EH (cell line): Measurements from ENCODE around the gene CCDC192.

Experiments
- DNase-seq: peaks from one replicate; pipeline ENCODE4 v3.0.0-alpha.2; 2015; ENCODE audit warnings: low read depth

CCDC192 gene

DNA sequence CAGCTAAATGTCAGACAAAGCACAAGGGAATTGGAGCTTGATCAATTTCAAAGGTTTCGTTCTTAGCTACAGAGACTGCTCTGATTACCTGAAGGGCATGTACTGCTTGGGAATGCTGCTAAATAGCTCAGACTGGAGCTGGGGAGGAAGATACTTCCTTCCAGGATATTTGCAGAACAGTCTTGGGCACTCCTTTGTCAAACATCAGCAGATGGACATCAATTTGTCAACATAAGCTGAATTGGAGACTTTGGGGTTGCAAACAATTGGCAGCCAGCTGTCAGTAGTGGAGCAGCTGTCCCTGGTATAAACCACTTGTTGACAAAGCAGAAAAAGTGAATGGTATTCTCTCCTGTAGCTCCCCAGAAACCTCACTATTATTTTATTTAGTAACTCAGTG, 182.0 kb downstream of the CCDC192 start:
- DNase-seq: no peak

DNA sequence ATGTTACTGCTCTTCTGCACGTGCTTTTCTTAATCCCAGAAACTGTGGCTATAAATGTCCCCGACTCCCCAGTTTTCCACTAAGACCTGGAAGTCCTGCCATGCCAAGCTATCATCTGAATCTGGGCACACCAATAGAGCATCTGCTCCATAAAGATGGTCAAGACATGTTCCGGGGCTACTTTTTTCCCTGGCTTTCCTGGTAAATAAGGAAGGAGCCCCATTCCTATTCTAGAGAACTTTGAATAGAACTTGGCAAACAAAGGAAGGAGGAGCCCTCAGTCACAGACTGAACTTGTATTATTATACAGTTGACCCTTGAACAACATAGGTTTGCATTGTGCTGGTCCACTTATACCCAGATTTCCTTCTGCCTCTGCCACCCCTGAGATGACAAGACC, 182.9 kb downstream of the CCDC192 start:
- no peak for DNase-seq

DNA sequence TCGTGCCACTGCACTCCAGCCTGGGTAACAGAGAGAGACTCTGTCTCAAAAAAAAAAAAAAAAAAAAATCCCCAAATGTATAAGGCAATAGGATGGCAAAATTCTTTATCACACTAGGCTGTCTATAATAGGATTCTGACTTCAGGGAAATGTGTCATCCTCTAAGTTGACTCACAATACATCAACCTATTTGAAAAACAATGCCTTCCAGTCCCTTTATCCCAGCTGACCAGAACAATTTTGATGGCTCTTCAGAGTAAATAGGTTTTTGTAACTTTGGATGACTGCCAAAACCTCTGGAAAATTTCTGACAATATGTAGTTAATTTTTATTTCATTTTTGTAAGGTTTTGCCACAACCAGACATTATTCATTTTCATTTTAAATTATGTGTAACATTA, 184.1 kb downstream of the CCDC192 start:
- DNase-seq: peak; percentile 34

DNA sequence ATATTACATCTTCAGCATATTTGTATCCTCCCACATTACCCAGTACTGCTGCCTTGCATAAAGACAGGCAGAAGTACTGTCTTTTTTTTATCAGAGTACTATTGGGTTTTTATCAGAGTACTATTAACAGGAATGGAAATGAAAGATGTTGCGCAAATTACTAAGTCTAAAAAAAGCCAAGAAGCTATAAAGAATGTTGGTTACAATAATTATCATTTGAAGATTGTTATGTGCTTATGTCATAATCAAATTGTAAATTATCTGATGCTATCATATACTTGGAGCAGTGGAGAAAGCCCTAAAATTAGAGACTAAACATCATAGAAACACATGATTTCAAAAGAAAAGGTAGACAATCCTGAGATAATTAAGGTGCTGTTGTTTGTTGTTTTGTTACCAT, 188.8 kb downstream of the CCDC192 start:
- DNase-seq: peak; percentile 20

DNA sequence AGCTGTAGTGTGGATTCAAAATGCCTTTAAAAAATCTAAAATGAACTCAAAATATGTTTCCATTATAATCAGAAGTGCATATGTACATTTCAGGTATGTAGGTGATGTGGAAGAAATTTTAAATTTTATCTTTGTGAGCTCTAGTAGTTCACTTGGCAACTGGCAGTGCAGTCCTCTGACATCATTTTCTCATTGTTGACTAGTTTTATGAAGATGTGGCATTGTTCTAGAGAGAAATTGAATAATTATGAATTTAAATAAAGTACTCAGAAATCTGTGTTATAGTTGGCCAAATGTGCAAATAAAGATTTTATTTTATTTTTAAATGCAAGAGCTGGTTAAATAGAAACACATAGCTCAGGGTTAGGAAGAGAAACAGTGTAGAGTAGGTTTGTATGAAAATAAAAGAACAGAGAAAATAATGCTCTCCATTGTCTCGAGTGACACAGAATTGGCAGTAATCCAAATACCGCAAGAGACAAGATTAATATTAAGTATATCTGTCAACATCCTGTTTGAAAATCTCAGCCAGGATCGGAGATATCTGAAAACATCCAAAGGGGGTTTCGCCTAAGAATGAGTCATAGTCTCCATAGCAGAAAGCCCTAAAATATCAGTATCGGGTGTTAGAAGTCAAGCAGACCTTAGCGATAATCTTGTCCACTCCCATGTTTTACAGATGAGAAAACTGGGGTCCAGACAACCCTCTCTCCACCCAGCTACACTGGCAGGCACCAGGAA, 189.4 kb downstream of the CCDC192 start:
- DNase-seq: peak; percentile 58

DNA sequence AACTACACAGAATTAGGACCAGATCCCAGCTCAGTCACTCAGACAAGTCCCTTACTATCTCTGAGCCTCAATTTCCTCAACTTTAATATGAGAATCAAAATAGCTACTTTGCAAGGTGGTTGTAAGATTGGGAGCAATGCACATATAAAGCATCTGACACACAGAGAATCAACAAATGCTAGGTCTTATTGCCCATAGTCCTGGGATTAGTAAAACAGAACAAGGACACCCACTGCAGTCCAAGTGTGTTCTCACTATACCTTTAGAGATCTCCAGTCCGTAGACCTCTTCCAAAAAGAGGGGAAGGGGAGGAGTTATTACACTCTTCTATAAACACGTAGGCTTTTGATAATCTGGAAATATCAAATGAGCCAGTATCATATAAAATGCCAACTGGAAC, 190.0 kb downstream of the CCDC192 start:
- no peak for DNase-seq

DNA sequence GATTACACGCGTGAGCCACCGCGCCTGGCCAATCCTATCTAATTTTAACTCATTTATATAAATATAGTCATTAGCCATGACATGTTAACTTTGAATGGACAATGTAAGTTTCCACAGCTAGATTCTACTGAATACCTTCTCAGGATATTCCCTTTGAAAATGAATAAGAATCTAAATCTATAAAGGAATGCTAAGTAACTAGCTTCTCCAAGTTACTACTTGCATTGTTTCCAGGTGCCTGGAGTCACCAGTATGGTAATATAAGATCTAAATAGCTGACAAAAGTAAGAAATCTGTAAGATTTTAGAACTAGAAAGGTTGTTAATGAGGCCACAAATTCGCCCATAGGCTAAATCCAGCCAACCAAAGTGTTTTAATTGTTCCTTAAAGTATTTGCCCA, 191.3 kb downstream of the CCDC192 start:
- no peak for DNase-seq

DNA sequence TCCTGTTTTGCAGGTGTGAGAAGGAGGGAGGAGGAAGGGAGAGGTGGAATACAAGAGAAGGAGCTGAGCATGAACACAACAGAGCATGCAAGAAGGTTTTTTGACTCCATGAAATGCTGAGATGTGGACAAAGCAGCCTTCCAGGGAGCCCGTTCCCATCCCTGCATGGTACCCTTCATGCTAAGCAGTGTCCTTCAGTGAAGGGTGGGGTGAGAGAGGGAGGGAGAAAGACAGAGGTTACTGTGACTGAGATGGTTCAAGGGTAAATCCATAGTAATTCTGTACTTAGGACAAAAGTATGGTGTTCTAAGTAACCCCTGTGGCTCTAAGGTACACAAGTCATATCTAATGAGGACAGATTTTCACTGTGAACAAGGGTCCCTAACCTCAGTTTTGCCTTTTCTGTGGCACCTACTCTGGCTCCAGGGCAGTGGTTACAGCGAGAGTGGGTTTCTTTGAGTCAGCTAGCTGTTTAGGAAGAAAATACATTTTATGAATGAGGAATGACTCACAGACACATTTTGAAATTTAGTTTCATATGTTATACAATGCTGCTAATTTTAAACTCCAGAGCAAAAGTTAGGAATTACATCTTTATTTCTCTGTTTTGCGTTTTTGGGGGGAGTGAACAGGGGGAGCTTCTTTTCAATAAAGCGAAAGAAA, 195.5 kb downstream of the CCDC192 start:
- DNase-seq: peak; percentile 42

DNA sequence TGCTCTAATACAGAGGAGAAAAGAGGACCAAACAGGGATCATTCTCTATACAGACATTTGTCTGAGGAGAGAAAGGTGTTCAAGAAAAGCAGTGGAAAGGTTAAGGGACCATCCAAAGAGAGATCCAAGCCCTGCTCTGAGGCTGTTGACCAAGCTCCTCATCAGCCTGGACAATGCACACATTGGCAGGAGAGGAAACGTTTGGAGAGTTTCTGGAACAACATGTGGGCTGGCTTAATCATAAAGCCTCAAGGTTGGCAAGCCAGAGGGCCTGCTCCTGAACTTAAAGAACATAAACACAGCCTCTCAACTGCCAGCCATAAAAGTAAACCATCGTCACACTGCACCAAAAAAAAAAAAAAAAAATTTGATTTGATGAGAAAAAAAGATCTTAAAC, 196.0 kb downstream of the CCDC192 start:
- DNase-seq: peak; percentile 19

DNA sequence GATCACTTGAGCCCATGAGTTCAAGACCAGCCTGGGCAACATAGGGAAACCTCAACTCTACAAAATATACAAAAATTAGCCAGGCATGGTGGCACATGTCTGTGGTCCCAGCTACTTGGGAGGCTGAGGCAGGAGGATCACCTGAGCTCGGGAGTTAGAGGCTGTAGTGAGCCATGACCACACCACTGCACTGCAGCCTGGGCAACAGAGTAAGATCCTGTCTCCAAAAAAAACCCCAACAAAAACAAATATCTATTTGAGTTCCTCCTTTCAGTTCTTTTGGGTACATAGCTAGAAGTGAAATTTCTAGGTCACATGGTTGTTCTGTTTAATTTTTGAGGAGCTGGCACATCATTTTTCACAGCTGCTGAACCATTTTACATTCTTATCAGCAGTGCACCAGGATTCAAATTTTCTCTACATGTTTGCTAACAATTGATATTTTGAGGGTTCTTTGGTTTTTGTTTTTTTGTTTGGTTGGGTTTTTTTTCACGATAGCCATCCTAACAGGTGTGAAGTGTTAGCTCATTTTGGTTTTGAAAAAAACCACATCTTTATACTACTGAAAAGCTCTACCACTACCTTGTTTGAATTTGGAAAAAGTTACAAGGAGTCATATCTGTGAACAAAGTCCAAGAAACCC, 203.5 kb downstream of the CCDC192 start:
- DNase-seq: no peak

DNA sequence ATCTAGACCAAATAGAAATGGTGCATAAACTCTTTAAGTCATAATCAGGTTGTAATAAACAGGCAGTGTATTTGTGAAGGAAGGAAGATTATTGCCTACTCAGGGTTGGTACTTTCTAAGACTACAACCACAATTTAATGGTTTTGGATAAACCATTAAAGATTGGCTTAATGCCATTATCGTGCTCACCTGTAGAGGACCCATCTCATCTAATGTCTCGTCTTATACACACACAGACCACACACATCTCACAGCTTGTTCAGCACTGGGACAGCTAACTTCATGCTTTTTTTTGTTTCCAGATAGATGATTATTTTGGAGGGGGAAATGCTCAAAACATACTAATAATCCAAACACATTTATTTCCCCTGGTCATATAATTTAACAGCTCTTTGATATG, 204.7 kb downstream of the CCDC192 start:
- DNase-seq: no peak

DNA sequence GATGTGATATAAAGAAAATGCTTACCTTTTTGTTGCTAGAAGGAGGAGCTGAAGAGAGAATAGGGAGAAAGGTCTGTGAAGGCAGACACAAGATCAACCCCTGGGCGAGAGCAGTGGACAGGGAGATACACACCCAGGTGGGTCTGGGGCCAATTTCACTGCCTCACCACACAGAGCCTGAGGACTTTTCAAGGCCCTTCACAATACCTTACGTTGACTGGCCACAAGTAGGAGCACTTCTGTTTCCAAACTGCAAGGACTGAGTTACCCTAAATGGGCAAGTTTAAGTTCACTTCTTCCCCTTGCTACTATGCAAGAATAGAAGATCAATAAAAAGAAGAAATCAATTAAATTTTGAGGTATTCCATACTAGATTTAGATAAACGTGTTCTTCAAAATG, 205.9 kb downstream of the CCDC192 start:
- DNase-seq: peak; percentile 56

DNA sequence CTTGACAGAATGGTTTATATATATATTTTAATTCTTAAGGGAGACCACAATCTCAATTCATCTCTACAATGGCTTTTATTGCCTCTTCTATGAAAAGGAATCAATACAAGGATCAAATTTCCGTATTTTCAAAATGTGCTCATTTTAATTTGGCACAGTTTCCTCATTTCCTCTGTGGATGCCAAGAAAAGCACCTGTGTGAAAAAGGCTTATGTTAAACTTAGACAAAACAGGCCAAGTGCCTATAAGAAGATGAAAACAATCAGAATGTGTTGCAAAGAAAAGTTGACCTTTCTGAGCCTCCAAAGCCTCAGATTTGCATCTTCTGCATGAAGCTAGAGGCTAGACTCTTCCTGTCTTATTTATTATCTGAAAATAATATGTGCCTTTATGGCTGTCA, 206.6 kb downstream of the CCDC192 start:
- no peak for DNase-seq

DNA sequence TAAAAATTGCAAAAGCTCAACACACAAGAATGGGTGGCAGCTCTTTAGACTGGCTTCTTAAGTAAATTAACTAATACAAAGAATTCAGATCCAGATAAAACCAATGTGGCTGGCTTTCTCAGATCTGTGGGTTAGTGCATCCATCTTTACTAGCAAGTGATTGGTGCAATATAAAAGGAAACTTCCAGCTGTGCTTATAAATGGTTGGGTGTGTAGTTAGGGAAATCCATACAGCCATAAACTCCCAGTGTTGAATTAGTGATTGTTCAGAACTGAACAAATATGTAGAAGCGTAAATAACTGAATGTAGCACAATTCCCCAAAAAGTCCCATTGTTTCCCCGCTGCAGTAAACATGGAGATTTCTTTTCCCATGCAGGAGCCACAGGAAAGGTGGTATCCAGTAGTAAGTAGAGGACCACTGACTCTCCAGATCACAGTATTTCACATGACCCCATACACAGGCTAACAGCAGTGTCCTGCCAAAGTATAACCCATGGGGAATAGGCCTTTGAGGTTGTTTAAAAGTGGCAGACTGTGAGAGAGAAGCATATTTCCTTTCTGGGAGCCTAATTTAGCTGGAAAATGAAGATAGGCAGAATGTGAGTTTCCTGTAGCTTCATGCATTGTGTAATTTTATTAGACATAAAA, 207.2 kb downstream of the CCDC192 start:
- DNase-seq: no peak

DNA sequence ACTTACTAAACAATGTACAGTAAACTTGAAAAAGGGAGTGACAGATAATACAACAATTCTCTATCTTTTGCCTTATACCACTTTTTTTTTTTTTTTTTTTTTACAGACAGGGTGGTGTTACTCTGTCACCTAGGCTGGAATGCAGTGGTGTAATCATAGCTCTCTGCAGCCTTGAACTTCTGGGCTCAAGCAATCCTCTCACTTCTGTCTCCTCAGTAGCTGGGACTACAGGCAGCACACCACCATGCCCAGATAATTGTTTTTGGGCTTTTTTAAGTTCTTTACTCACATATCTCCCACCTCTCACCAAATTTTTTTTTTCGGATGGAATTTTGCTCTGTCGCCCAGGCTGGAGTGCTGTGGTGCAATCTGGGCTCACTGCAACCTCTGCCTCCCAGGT, 208.4 kb downstream of the CCDC192 start:
- no peak for DNase-seq

DNA sequence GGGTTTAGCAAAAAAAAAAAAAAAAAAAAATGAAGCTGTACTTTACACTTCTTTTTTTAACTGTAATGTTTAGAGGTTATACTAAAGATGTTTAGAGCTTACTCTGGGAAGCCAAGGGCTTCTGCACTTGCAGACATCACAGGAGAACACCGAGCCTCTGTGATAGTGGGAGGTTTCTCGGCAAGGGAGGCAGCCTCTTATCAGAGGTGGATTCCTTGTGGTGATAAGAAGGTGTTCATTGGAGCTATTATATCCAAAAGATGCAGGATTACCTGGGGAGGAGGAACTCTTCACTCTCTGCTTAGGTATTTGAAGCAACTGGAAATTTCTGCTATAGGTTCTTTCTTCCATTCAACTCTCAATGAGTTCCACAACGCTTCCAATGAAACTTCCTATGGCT, 209.2 kb downstream of the CCDC192 start:
- DNase-seq: no peak

DNA sequence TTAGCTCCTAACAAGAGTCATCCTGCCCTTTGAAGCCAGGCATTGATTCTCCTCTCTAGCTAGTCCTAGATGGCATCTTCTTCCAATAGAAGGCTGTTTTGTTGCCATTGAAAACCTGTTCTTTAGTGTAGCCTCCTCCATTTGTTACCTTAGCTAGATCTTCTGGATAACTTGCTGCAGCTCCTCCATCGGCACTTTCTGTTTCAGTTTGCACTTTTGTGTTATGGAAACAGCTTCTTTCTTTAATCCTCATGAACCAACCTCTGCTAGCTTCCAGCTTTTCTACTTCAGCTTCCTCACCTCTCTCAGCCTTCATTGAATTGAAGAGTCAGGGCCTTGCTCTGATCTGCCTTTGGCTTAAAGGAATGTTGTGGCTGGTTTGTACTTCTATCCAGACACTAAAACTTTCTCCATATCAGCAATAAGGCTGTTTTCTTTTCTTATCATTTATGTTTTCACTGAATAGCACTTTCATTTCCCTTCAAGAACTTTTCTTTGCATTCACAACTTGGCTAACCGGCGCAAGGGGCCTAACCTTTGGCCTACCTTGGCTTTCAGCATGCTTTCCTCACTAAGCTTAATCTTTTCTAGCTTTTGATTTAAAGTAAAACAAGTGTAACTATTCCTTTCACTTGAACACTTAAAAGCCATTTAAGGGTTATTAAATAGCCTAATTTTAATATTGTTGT, 213.8 kb downstream of the CCDC192 start:
- DNase-seq: no peak

DNA sequence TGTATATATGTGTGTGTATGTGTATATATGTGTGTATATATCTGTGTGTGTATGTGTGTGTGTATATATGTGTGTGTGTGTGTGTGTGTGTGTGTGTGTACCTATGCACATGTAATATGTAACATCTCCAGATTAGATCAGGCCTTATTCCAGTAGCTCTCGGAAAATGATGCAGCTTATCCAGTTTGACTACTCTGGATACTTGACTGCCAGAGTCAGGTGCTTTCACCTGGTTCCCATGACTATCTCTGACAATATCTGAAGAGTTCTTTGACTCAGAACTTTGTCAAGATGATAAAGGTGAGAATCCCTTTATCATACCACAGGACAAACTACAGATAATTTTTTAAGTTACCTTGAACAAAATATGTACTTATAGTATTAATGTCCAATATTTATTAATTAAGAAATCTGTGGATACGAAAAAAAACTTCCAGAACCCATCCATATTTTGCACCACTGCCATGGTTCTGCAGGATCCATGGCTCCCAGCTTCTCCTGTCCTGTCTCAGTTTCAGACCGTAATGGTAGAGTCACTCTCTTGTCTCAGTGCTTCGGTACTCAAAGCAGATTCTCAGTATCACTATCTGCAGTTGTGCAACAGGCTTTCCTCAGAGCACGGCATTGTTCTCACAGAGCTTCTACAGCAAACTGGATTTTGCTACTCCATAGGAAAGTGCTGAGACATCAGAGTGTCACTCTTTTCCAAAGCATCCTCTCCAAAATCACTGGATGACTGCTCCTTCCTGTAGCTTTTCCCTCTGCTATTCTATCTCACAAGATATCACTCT, 216.0 kb downstream of the CCDC192 start:
- no peak for DNase-seq

DNA sequence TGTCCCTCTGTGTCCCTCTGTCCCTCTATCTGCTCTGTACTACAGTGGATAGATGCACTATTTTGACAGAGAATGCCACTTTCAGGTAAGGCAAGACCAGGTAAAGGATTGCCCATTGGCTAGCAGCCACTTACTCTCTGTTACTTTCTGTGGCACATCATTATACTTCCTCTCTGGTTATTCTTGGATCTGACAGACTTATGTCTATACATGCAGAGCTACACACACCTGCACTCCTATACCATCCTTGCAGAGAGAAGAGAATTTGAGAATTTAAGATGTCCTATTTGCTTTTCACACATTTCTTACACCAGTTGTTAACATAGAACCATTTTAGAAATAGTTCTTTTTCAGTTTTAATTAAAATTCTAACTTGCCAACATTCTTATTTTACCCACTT, 216.6 kb downstream of the CCDC192 start:
- DNase-seq: no peak

DNA sequence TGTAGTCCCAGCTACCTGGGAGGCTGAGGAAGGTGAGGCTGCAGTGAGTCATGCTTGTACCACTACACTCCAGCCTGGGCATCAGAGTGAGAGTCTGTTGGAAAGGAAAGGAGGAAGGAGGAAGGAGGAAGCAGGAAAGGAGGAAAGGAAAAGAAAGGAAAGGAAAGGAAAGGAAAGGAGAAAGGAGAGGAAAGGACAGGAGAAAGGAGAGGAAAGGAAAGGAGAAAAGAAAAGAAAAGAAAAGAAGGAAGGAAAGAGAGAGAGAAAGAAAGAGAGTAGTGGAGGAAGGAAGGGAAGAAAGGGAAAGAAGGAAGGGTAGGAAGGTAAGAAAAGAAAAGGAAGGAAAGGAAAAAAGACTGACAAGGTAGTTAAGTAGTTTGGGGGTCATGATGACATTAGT, 217.7 kb downstream of the CCDC192 start:
- DNase-seq: no peak

DNA sequence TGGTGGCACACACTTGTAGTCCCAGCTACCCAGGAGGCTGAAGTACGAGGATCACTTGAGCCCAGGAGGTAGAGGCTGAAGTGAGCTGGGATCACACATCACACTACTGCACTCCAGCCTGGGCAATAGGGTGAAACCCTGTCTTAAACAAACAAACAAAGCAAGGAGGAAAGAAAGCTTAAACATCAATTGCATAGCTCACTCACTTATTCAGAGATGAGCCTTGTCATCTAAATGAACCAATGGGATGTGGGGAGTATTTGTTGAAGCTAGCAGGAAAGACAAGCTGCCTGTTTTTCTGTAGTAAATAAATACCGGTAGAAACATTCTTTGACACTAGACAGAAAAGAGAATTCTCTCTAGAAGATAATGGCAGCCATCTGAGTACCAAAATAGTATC, 219.4 kb downstream of the CCDC192 start:
- DNase-seq: no peak
